Trophoblast cell (in vitro differentiated cells and primary cell): ENCODE data around the gene PLXDC2.

Experiments
- DNase-seq, 2 donors: peaks; one replicate each; pipeline ENCODE4 v3.0.0-alpha.2; 2016
- H2AFZ ChIP-seq: 2 replicates; pipeline ENCODE4 v1.6.1; 2013; ENCODE audit warnings: low read length, moderate library complexity, mild to moderate bottlenecking; ENCODE audit not compliant: insufficient read depth, poor library complexity
- H2AK5ac ChIP-seq: 2 replicates; pipeline ENCODE4 v1.6.1; 2013; ENCODE audit warnings: mild to moderate bottlenecking, low read length
- H2BK120ac ChIP-seq: 2 replicates; pipeline ENCODE4 v1.6.1; 2013; ENCODE audit warnings: low read length, mild to moderate bottlenecking, moderate library complexity; ENCODE audit not compliant: insufficient read depth, poor library complexity
- H2BK12ac ChIP-seq: 2 replicates; pipeline ENCODE4 v1.6.1; 2013; ENCODE audit warnings: mild to moderate bottlenecking, low read length, moderate library complexity
- H2BK5ac ChIP-seq: 2 replicates; pipeline ENCODE4 v1.6.1; 2013; ENCODE audit warnings: low read length, low read depth, moderate library complexity, mild to moderate bottlenecking; ENCODE audit not compliant: poor library complexity
- H3K14ac ChIP-seq: 2 replicates; pipeline ENCODE4 v1.6.1; 2013; ENCODE audit warnings: mild to moderate bottlenecking, low read length
- H3K18ac ChIP-seq: 2 replicates; pipeline ENCODE4 v1.6.1; 2013; ENCODE audit warnings: mild to moderate bottlenecking, low read length
- H3K23ac ChIP-seq: 2 replicates; pipeline ENCODE4 v1.6.1; 2013; ENCODE audit warnings: low read length
- H3K27ac ChIP-seq: 2 replicates; pipeline ENCODE4 v1.5.1; 2013; ENCODE audit warnings: low read depth, mild to moderate bottlenecking, inconsistent platforms, low read length, moderate library complexity
- H3K27me3 ChIP-seq: 2 replicates; pipeline ENCODE4 v1.6.1; 2013; ENCODE audit warnings: inconsistent platforms, mild to moderate bottlenecking, low read length, moderate library complexity; ENCODE audit not compliant: insufficient read depth
- H3K36me3 ChIP-seq, 2 experiments: 1 replicate in 1 of 2; 2 replicates in 1 of 2; pipeline ENCODE4 v1.6.1; 2013; ENCODE audit warnings: low read length in 2 of 2, mild to moderate bottlenecking in 2 of 2, moderate library complexity in 1 of 2; ENCODE audit not compliant: insufficient read depth in 2 of 2, control insufficient read depth in 1 of 2
- H3K4ac ChIP-seq: 2 replicates; pipeline ENCODE4 v1.6.1; 2013; ENCODE audit warnings: low read depth, mild to moderate bottlenecking, low read length, moderate library complexity
- H3K4me1 ChIP-seq, 2 experiments: 1 replicate in 1 of 2; 2 replicates in 1 of 2; pipeline ENCODE4 v1.6.1; 2013; ENCODE audit warnings: low read length in 2 of 2, mild to moderate bottlenecking in 2 of 2, moderate library complexity in 1 of 2; ENCODE audit not compliant: insufficient read depth in 2 of 2, control insufficient read depth in 1 of 2
- H3K4me2 ChIP-seq: 2 replicates; pipeline ENCODE4 v1.6.1; 2013; ENCODE audit warnings: inconsistent platforms, mild to moderate bottlenecking, low read length, moderate library complexity
- H3K4me3 ChIP-seq: 2 replicates; pipeline ENCODE4 v1.5.1; 2013; ENCODE audit warnings: mild to moderate bottlenecking, low read depth, low read length, inconsistent platforms
- H3K79me1 ChIP-seq: one replicate; pipeline ENCODE4 v1.6.1; 2013; ENCODE audit warnings: low read length
- H3K79me2 ChIP-seq: 2 replicates; pipeline ENCODE4 v1.6.1; 2013; ENCODE audit warnings: low read length, mild to moderate bottlenecking; ENCODE audit not compliant: control insufficient read depth, insufficient read depth, poor library complexity
- H3K9ac ChIP-seq: 2 replicates; pipeline ENCODE4 v1.6.1; 2013; ENCODE audit warnings: mild to moderate bottlenecking, low read length
- H3K9me3 ChIP-seq: 2 replicates; pipeline ENCODE4 v1.6.1; 2013; ENCODE audit warnings: low read depth, mild to moderate bottlenecking, control low read depth, inconsistent platforms, low read length; ENCODE audit not compliant: insufficient read depth
- H4K12ac ChIP-seq: 2 replicates; pipeline ENCODE4 v1.6.1; 2013; ENCODE audit warnings: low read depth, mild to moderate bottlenecking, low read length, moderate library complexity
- H4K8ac ChIP-seq: 2 replicates; pipeline ENCODE4 v1.6.1; 2013; ENCODE audit warnings: low read depth, mild to moderate bottlenecking, low read length, moderate library complexity
- H4K91ac ChIP-seq: one replicate; pipeline ENCODE4 v1.6.1; 2013; ENCODE audit warnings: low read depth, mild to moderate bottlenecking, low read length, moderate library complexity
- WGBS: extraction: QIAGEN DNeasy Blood & Tissue Kit; methylation state at CpG from one replicate; pipeline ENCODE4 v1.1.7; 2013; ENCODE audit warnings: missing lambda C conversion rate; ENCODE audit not compliant: insufficient read length, insufficient coverage; ENCODE audit errors: extremely low coverage; 5-methylcytosine and 5-hydroxymethylcytosine counted together

The PLXDC2 gene

GRCh38 chr10:19974138-19974537 is 157.9 kb downstream of the PLXDC2 start:
- Histone ChIP-seq H4K12ac (no peak overlapping the region), H3K9ac (no peak overlapping the region), H3K14ac (no peak overlapping the region), H4K8ac (no peak overlapping the region), H3K79me1 (peaks cover 2% of the 10 kb centered on the region), H4K91ac (no peak overlapping the region), H3K4ac (no peak overlapping the region), H3K4me3 (no peak overlapping the region), H3K36me3 (no peaks in the 10 kb centered on the region), H2AK5ac (no peak overlapping the region), H3K18ac (no peak overlapping the region), H3K9me3 (no peaks in the 10 kb centered on the region), H3K27me3 (no peaks in the 10 kb centered on the region), H3K4me2 (no peak overlapping the region), H2BK12ac (no peak overlapping the region), H2BK5ac (no peak overlapping the region), H2BK120ac (no peak overlapping the region), H3K23ac (no peak overlapping the region), H2AFZ (no peak overlapping the region), H3K79me2 (no peaks in the 10 kb centered on the region), H3K4me1 (peaks cover 2% of the 10 kb centered on the region in 2 experiments), H3K27ac (no peak overlapping the region)
- DNase-seq = no peak
- WGBS = no CpG with 5 or more reads among the region's 1 CpG

GRCh38 chr10:19974554-19974953 is 158.3 kb downstream of the PLXDC2 start:
- Histone ChIP-seq H3K4me3 (no peak overlapping the region), H3K27me3 (no peaks in the 10 kb centered on the region), H2BK12ac (no peak overlapping the region), H3K23ac (no peak overlapping the region), H3K36me3 (no peaks in the 10 kb centered on the region), H3K4ac (no peak overlapping the region), H3K27ac (no peak overlapping the region), H3K18ac (no peak overlapping the region), H3K4me1 (peaks cover 5 to 6% of the 10 kb centered on the region in 2 experiments), H3K79me2 (peaks cover 1% of the 10 kb centered on the region), H3K4me2 (no peak overlapping the region), H2AFZ (no peak overlapping the region), H3K9ac (no peak overlapping the region), H4K8ac (no peak overlapping the region), H2BK5ac (no peak overlapping the region), H4K91ac (no peak overlapping the region), H3K14ac (no peak overlapping the region), H2BK120ac (no peak overlapping the region), H3K9me3 (no peaks in the 10 kb centered on the region), H3K79me1 (peaks cover 2% of the 10 kb centered on the region), H4K12ac (no peak overlapping the region), H2AK5ac (no peak overlapping the region)
- no peak for DNase-seq
- no CpG with 5 or more reads among the region's 2 CpGs for whole genome bisulfite sequencing

- Histone ChIP-seq H4K91ac (no peak overlapping the region), H2AFZ (no peak overlapping the region), H3K9me3 (no peaks in the 10 kb centered on the region), H3K4ac (no peak overlapping the region), H3K4me1 (peaks cover 6 to 7% of the 10 kb centered on the region in 2 experiments), H3K14ac (no peak overlapping the region), H2BK120ac (no peak overlapping the region), H3K18ac (no peak overlapping the region), H4K8ac (no peak overlapping the region), H2AK5ac (no peak overlapping the region), H3K36me3 (no peaks in the 10 kb centered on the region), H4K12ac (no peak overlapping the region), H3K27ac (no peak overlapping the region), H3K27me3 (no peaks in the 10 kb centered on the region), H3K79me2 (peaks cover 1% of the 10 kb centered on the region), H2BK12ac (no peak overlapping the region), H3K4me3 (no peak overlapping the region), H3K79me1 (peaks cover 2% of the 10 kb centered on the region), H3K9ac (no peak overlapping the region), H2BK5ac (no peak overlapping the region), H3K23ac (no peak overlapping the region), H3K4me2 (no peak overlapping the region)
- WGBS = no CpG with 5 or more reads among the region's 3 CpGs
- peak; percentile 91 to 93 for DNase-seq
Measured at GRCh38 chr10:19977097-19977521, 160.9 kb downstream of the PLXDC2 start.

- H3K4ac ChIP-seq = no peak overlapping the region
- H4K8ac ChIP-seq = no peak overlapping the region
- no peak overlapping the region for H2AFZ ChIP-seq
- no peak overlapping the region for H3K4me3 ChIP-seq
- H3K27me3 ChIP-seq = no peaks in the 10 kb centered on the region
- H2BK5ac ChIP-seq = no peak overlapping the region
- no peaks in the 10 kb centered on the region for H3K36me3 ChIP-seq
- DNase-seq = peak in 1 of 2 donors; percentile 29
- H3K4me2 ChIP-seq = no peak overlapping the region
- no peak overlapping the region for H3K27ac ChIP-seq
- no peak overlapping the region for H3K9ac ChIP-seq
- no CpG with 5 or more reads among the region's 6 CpGs for WGBS
- peaks cover 2% of the 10 kb centered on the region for H3K79me1 ChIP-seq
- H2BK120ac ChIP-seq = no peak overlapping the region
- no peak overlapping the region for H3K14ac ChIP-seq
- no peak overlapping the region for H4K12ac ChIP-seq
- H4K91ac ChIP-seq = no peak overlapping the region
- H2BK12ac ChIP-seq = peak overlapping the region; percentile 49
- H3K18ac ChIP-seq = no peak overlapping the region
- H3K23ac ChIP-seq = no peak overlapping the region
- no peaks in the 10 kb centered on the region for H3K9me3 ChIP-seq
- peaks cover 6 to 7% of the 10 kb centered on the region in 2 experiments for H3K4me1 ChIP-seq
- no peak overlapping the region for H2AK5ac ChIP-seq
- peaks cover 1% of the 10 kb centered on the region for H3K79me2 ChIP-seq
Measured at GRCh38 chr10:19979628-19980027, 163.4 kb downstream of the PLXDC2 start.
